ENCODE measurements around the gene KRTAP1-3. TPM values are rescaled to one million over a fixed set of nuclear protein-coding genes. Genes with fewer than 3 reads are reported as not detected.

Gene KRTAP1-3
- total and polyA plus RNA-seq, 2 of the 4 experiments (the other 2 are of a cell fraction) = not detected

- H2BK15ac ChIP-seq (ENCODE audit: low read depth, low read length) = no peak overlapping the region
- peaks cover 1% of the 10 kb centered on the region; the same call in 1 of the 2 replicates for H3K4me1 ChIP-seq (ENCODE audit: control insufficient read depth, insufficient read depth, low read length)
- in situ Hi-C loops (cut with MboI; ENCODE audit: low sequenced_read_pairs) (no loop called here), intact Hi-C loops (cut with micrococcal nuclease) (no loop called here), dilution Hi-C loops (cut with HindIII; ENCODE audit: low sequenced_read_pairs, unreplicated experiment) (no loop called here)
- no peak overlapping the region for H2BK120ac ChIP-seq (ENCODE audit: low read depth, low read length)
- no peak overlapping the region for H3K27ac ChIP-seq (ENCODE audit: insufficient read depth, low read length)
- no CpG with 5 or more reads among the region's 4 CpGs for WGBS, 2 experiments (ENCODE audit: extremely low coverage in 2 of 2, insufficient read length in 1 of 2)
- no peaks in the 10 kb centered on the region; the same call in 1 of the 2 replicates for H3K9me1 ChIP-seq (ENCODE audit: insufficient read depth, low read length)
- no peak overlapping the region for H4K5ac ChIP-seq (ENCODE audit: low read depth, low read length)
- H3K4me2 ChIP-seq (ENCODE audit: low read depth, low read length) = no peak overlapping the region
- H3K27me3 ChIP-seq (ENCODE audit: control insufficient read depth, insufficient read depth, low read length) = no peaks in the 10 kb centered on the region
- H3K36me3 ChIP-seq (ENCODE audit: control insufficient read depth, insufficient read depth, low read length) = no peaks in the 10 kb centered on the region
- no peaks in the 10 kb centered on the region for H3K79me1 ChIP-seq (ENCODE audit: low read depth in 1 of 2, low read length in 2 of 2)
- H3K9me3 ChIP-seq (ENCODE audit: control insufficient read depth, insufficient read depth, low read length) = no peaks in the 10 kb centered on the region
- H2AK5ac ChIP-seq (ENCODE audit: low read depth, low read length) = no peak overlapping the region
- TF ChIP-seq BHLHE40 (IDR thresholded peaks at IDR 0.05; ENCODE audit: low read depth, low read length) (no peak), RCOR1 (IDR thresholded peaks at IDR 0.05; ENCODE audit: insufficient replicate concordance, low read length) (no peak), ELK1 (IDR thresholded peaks at IDR 0.05; ENCODE audit: borderline replicate concordance, low read depth, low read length) (no peak), FOS (IDR thresholded peaks at IDR 0.05; ENCODE audit: low read depth, low read length) (no peak), MAZ (IDR thresholded peaks at IDR 0.05; ENCODE audit: borderline replicate concordance, low read depth, low read length) (no peak), CTCF (conservative IDR thresholded peaks at IDR 0.05; ENCODE audit: low read depth, low read length) (no peak), USF2 (IDR thresholded peaks at IDR 0.05; ENCODE audit: low read depth, low read length) (no peak), NFE2L2 (IDR thresholded peaks at IDR 0.05; ENCODE audit: low read depth, low read length) (no peak), SMC3 (IDR thresholded peaks at IDR 0.05; ENCODE audit: low read depth, low read length) (no peak), MAFK (IDR thresholded peaks at IDR 0.05; ENCODE audit: low read depth, low read length) (no peak), RAD21 (IDR thresholded peaks at IDR 0.05; ENCODE audit: low read length) (no peak), CHD1 (IDR thresholded peaks at IDR 0.05; ENCODE audit: low read depth, low read length) (no peak), POLR2A (IDR thresholded peaks at IDR 0.05; ENCODE audit: low read depth, low read length) (no peak), CEBPB (IDR thresholded peaks at IDR 0.05; ENCODE audit: low read depth, low read length) (no peak), RFX5 (IDR thresholded peaks at IDR 0.05; ENCODE audit: low read depth, low read length) (no peak), MXI1 (IDR thresholded peaks at IDR 0.05; ENCODE audit: borderline replicate concordance, low read depth, low read length) (no peak)
- H3K4ac ChIP-seq (ENCODE audit: low read depth, low read length) = no peak overlapping the region
- H2BK5ac ChIP-seq (ENCODE audit: low read depth, low read length, poor library complexity, severe bottlenecking) = no peak overlapping the region
- no peak overlapping the region for H3K14ac ChIP-seq (replicated peaks; ENCODE audit: low read depth, low read length)
- no peak overlapping the region for H2AK9ac ChIP-seq (replicated peaks; ENCODE audit: low read depth, low read length, poor library complexity)
- no peak overlapping the region for H2BK20ac ChIP-seq (ENCODE audit: low read depth, low read length)
- H3K9ac ChIP-seq (ENCODE audit: low read depth, low read length) = no peak overlapping the region
- ATAC-seq (ENCODE audit: low read depth) = no peak
- no peak overlapping the region for H3K4me3 ChIP-seq (ENCODE audit: insufficient read depth, low read depth, low read length)
- no peak overlapping the region for H2AFZ ChIP-seq (replicated peaks; ENCODE audit: low read length, poor library complexity)
- no peak overlapping the region for H4K8ac ChIP-seq (ENCODE audit: low read depth in 2 of 2, low read length in 2 of 2)
- ChIA-PET POLR2A (ENCODE audit: unreplicated experiment) (no interaction called here), CTCF (interaction anchor here (0.6 to 0.9 kb wide), 2 partner anchors 11 to 18 kb away, joined by 3 to 6 read pairs; no protein-coding TSS in a partner anchor)
- no TSS peak for BruUV-seq (replicated peaks)
- no peak overlapping the region for H4K91ac ChIP-seq (ENCODE audit: insufficient read depth, low read depth, low read length)
- no peak overlapping the region for H3K56ac ChIP-seq (ENCODE audit: extremely low read depth, insufficient read depth, low read length)
- no peak overlapping the region for H3K23ac ChIP-seq (ENCODE audit: low read depth, low read length)
- H4K20me1 ChIP-seq (ENCODE audit: insufficient read depth, low read length) = no peaks in the 10 kb centered on the region
- no peak overlapping the region for H3K18ac ChIP-seq (ENCODE audit: low read depth, low read length)
- no peak for DNase-seq
Observed at GRCh38 chr17:41009301-41009760, 25.3 kb downstream of the KRTAP1-3 start.

Data from IMR-90 (cell line).